ENCODE measurements around the gene LRRTM3.

DNA sequence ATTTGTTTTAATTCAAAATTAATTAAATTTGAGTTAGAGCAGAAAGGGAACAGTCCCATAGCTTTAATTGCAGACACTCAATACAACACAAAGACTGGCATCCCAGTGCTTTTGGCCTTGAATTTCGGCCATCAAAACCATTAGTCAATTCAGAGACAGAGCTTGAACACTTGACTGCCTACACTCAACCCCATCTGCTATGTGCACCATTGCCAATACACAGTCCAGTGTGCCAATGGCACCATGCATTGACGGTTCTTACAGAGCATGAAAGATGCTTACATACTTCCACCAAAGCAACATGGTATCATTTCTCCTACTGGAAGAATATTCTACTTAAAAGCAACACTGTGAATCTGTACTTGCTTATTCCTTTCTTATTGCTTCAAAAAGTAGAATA lies 43.6 kb upstream of the LRRTM3 start:
- TF ChIP-seq CTCF (IDR thresholded peaks at IDR 0.05), result no peak
- no peak for TF ChIP-seq POLR2A (IDR thresholded peaks at IDR 0.05)

Measured in thyroid gland (tissue), 4 donors.